IPS-20b (cell line): ENCODE results near the gene PSMG4.
A peak's percentile ranks its signal among the peaks of the same experiment; 100 is the strongest.

ENCODE experiments used
- H3K27ac ChIP-seq: one replicate; pipeline ENCODE4 v1.5.1; 2013; ENCODE audit warnings: low read length
- H3K27me3 ChIP-seq: 2 replicates; pipeline ENCODE4 v1.6.1; 2013; ENCODE audit warnings: mild to moderate bottlenecking, low read length, inconsistent platforms; ENCODE audit not compliant: insufficient read depth
- H3K36me3 ChIP-seq: 2 replicates; pipeline ENCODE4 v1.6.1; 2013; ENCODE audit warnings: low read depth, mild to moderate bottlenecking, inconsistent platforms, low read length, moderate library complexity; ENCODE audit not compliant: insufficient read depth
- H3K4me1 ChIP-seq: 2 replicates; pipeline ENCODE4 v1.6.1; 2013; ENCODE audit warnings: mild to moderate bottlenecking, control low read depth, inconsistent platforms, low read length, moderate library complexity; ENCODE audit not compliant: insufficient read depth
- H3K4me3 ChIP-seq: 2 replicates; pipeline ENCODE4 v1.5.1; 2013; ENCODE audit warnings: mild to moderate bottlenecking, low read length, inconsistent platforms
- H3K9ac ChIP-seq: 2 replicates; pipeline ENCODE4 v1.6.1; 2013; ENCODE audit warnings: low read depth, mild to moderate bottlenecking, inconsistent platforms, low read length, moderate library complexity
- H3K9me3 ChIP-seq: 2 replicates; pipeline ENCODE4 v1.6.1; 2013; ENCODE audit warnings: mild to moderate bottlenecking, low read depth, low read length, inconsistent platforms; ENCODE audit not compliant: insufficient read depth

The PSMG4 gene

GRCh38 chr6:3222506-3223038, 36.2 kb upstream of the PSMG4 start:
- Histone ChIP-seq H3K9ac (no peak overlapping the region), H3K9me3 (no peaks in the 10 kb centered on the region), H3K27ac (no peak overlapping the region), H3K4me1 (no peaks in the 10 kb centered on the region; the same call in 1 of the 2 replicates), H3K36me3 (peaks cover 25% of the 10 kb centered on the region), H3K27me3 (no peaks in the 10 kb centered on the region), H3K4me3 (no peak overlapping the region)

- H3K9me3 ChIP-seq = no peaks in the 10 kb centered on the region
- H3K9ac ChIP-seq = peak overlapping the region; percentile 94; the same call in 1 of the 2 replicates
- no peak overlapping the region for H3K27ac ChIP-seq
- peaks cover 11% of the 10 kb centered on the region for H3K4me1 ChIP-seq
- H3K4me3 ChIP-seq = peak overlapping the region; percentile 80
- peaks cover 25% of the 10 kb centered on the region for H3K27me3 ChIP-seq
- H3K36me3 ChIP-seq = peaks cover 25% of the 10 kb centered on the region
Measured at GRCh38 chr6:3226042-3226441, 32.7 kb upstream of the PSMG4 start.

GRCh38 chr6:3226481-3227362, 32.0 kb upstream of the PSMG4 start:
- Histone ChIP-seq H3K27ac (peak overlapping the region; percentile 46), H3K4me3 (peak overlapping the region; percentile 80), H3K9me3 (no peaks in the 10 kb centered on the region), H3K9ac (peak overlapping the region; percentile 94), H3K27me3 (peaks cover 25% of the 10 kb centered on the region), H3K36me3 (peaks cover 25% of the 10 kb centered on the region), H3K4me1 (peaks cover 11% of the 10 kb centered on the region)

GRCh38 chr6:3227363-3228045, 31.2 kb upstream of the PSMG4 start, which contains the start of gene TUBB2B:
TSS of gene TUBB2B (minus strand) at chr6:3227653. CDS start at chr6:3227543, 110 bp downstream.
- peak within 1 kb of the TSS; percentile 46 for H3K27ac ChIP-seq
- no peaks in the 10 kb centered on the region for H3K9me3 ChIP-seq
- H3K4me1 ChIP-seq = peaks cover 11% of the 10 kb centered on the region
- H3K27me3 ChIP-seq = peaks cover 28% of the 10 kb centered on the region
- H3K36me3 ChIP-seq = peaks cover 25% of the 10 kb centered on the region
- H3K4me3 ChIP-seq = peak within 1 kb of the TSS; percentile 80
- peak within 1 kb of the TSS; percentile 94 for H3K9ac ChIP-seq

- H3K27ac ChIP-seq = peak overlapping the region; percentile 37
Measured at GRCh38 chr6:3228046-3228671, 30.6 kb upstream of the PSMG4 start.

GRCh38 chr6:3228771-3229565, 29.8 kb upstream of the PSMG4 start:
- peaks cover 15% of the 10 kb centered on the region for H3K36me3 ChIP-seq
- H3K4me3 ChIP-seq = peak overlapping the region; percentile 94
- H3K9me3 ChIP-seq = no peaks in the 10 kb centered on the region
- H3K9ac ChIP-seq = peak overlapping the region; percentile 74; the same call in 1 of the 2 replicates
- H3K27me3 ChIP-seq = peaks cover 38% of the 10 kb centered on the region
- peaks cover 11% of the 10 kb centered on the region for H3K4me1 ChIP-seq
- no peak overlapping the region for H3K27ac ChIP-seq

More at GRCh38 chr6:3228046-3228671, 30.6 kb upstream of the PSMG4 start:
- Histone ChIP-seq H3K4me1 (peaks cover 11% of the 10 kb centered on the region), H3K4me3 (peak overlapping the region; percentile 80), H3K36me3 (peaks cover 23% of the 10 kb centered on the region), H3K9me3 (no peaks in the 10 kb centered on the region), H3K9ac (peak overlapping the region; percentile 80; the same call in 1 of the 2 replicates), H3K27me3 (peaks cover 35% of the 10 kb centered on the region)

GRCh38 chr6:3229566-3230178, 29.1 kb upstream of the PSMG4 start:
- peak overlapping the region; percentile 74; the same call in 1 of the 2 replicates for H3K9ac ChIP-seq
- H3K4me3 ChIP-seq = peak overlapping the region; percentile 94
- peaks cover 8% of the 10 kb centered on the region for H3K36me3 ChIP-seq
- peaks cover 38% of the 10 kb centered on the region for H3K27me3 ChIP-seq
- H3K27ac ChIP-seq = no peak overlapping the region
- peaks cover 11% of the 10 kb centered on the region for H3K4me1 ChIP-seq
- no peaks in the 10 kb centered on the region for H3K9me3 ChIP-seq

GRCh38 chr6:3230256-3230882, 28.4 kb upstream of the PSMG4 start:
- Histone ChIP-seq H3K4me1 (peaks cover 11% of the 10 kb centered on the region), H3K4me3 (peak overlapping the region; percentile 94), H3K27me3 (peaks cover 38% of the 10 kb centered on the region), H3K9me3 (no peaks in the 10 kb centered on the region), H3K36me3 (peaks cover 8% of the 10 kb centered on the region), H3K9ac (peak overlapping the region; percentile 74; the same call in 1 of the 2 replicates), H3K27ac (no peak overlapping the region)

GRCh38 chr6:3230900-3231246, 27.9 kb upstream of the PSMG4 start:
- H3K9ac ChIP-seq = peak overlapping the region; percentile 92; the same call in 1 of the 2 replicates
- H3K27me3 ChIP-seq = peaks cover 38% of the 10 kb centered on the region
- peak overlapping the region; percentile 94 for H3K4me3 ChIP-seq
- no peaks in the 10 kb centered on the region for H3K9me3 ChIP-seq
- H3K36me3 ChIP-seq = peaks cover 5% of the 10 kb centered on the region
- H3K27ac ChIP-seq = no peak overlapping the region
- H3K4me1 ChIP-seq = peaks cover 14% of the 10 kb centered on the region
